ENCODE measurements around the gene XXYLT1. TPM values are rescaled to one million over a fixed set of nuclear protein-coding genes. Genes with fewer than 3 reads are reported as not detected.

Gene XXYLT1
- total and polyA plus RNA-seq, 9 of the 15 experiments (the other 6 are each of a cell fraction or from before 2014, with no cell fraction given): 1.9 to 18.9 (median 15.0) TPM

DNA sequence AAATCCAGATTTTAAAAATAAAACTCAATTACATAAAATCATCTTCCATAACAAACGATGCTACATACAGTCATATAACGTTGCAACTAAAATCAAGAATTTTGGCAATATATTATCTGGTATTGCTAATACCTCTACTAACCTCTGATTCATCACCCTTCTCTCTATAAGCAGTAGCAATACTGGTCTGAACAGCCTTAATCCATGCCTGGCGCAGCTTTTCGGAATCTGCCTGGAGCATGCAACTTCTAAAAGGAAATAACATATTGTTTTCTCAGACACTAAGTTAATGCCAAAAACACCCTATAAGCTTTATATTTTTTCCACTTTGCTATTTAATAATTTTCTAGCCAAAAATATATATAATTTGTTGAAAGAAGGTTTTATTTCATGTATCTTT is 35.4 kb upstream of the XXYLT1 start:
- in situ Hi-C loops (cut with MboI): no loop called here
- no peak overlapping the region for H3K9ac ChIP-seq (ENCODE audit: insufficient read depth in 1 of 2, low read depth in 2 of 2, low read length in 2 of 2)
- H3K4me3 ChIP-seq: no peak overlapping the region
- no peaks in the 10 kb centered on the region for H3K9me1 ChIP-seq (ENCODE audit: control insufficient read depth, insufficient read depth, low read length)
- no peaks in the 10 kb centered on the region for H3K27me3 ChIP-seq (ENCODE audit: control insufficient read depth in 2 of 2, insufficient read depth in 2 of 2, low read length in 2 of 2)
- no TSS peak for BruUV-seq (replicated peaks)
- H3K27ac ChIP-seq (ENCODE audit: extremely low read depth, low read depth, low read length): no peak overlapping the region
- ChIA-PET POLR2A (no interaction called here), CTCF (ENCODE audit: low intra/inter-chr PET ratio) (interaction anchor here (0.6 kb wide), 1 partner anchor 36 kb away, joined by 3 read pairs; no protein-coding TSS in a partner anchor)
- DNase-seq (ENCODE audit: extremely low read depth in 1 of 4, low spot score in 3 of 4) (no peak), FAIRE-seq (no peak), ATAC-seq (no peak)
- no peaks in the 10 kb centered on the region for H3K79me2 ChIP-seq (ENCODE audit: control insufficient read depth, insufficient read depth, low read length)
- intact Hi-C loops (cut with micrococcal nuclease): loop anchor here (5.0 kb wide), 1 partner anchor 76 kb away; no protein-coding TSS in a partner anchor
- no peak overlapping the region for H3K4me2 ChIP-seq (ENCODE audit: insufficient read depth, low read length)
- 93% methylated on average over 4 of the region's 4 CpGs for WGBS (ENCODE audit: insufficient coverage, low coverage, missing lambda C conversion rate)
- H4K20me1 ChIP-seq (replicated peaks; ENCODE audit: control insufficient read depth, insufficient read depth, low read length): no peaks in the 10 kb centered on the region
- TF ChIP-seq CREB1 (IDR thresholded peaks at IDR 0.05) (no peak), CREB1 (CRISPR knock-in tag; IDR thresholded peaks at IDR 0.05) (no peak), MEIS2 (IDR thresholded peaks at IDR 0.05; ENCODE audit: partially characterized antibody) (no peak), KLF13 (tag; IDR thresholded peaks at IDR 0.05; ENCODE audit: borderline replicate concordance, low read depth) (no peak), NR2C2 (CRISPR knock-in tag; IDR thresholded peaks at IDR 0.05) (no peak), NR2C2 (tag; IDR thresholded peaks at IDR 0.05) (no peak), NR3C1 (CRISPR knock-in tag; IDR thresholded peaks at IDR 0.05) (no peak), STAT5A (IDR thresholded peaks at IDR 0.05; ENCODE audit: borderline replicate concordance, low read length) (no peak), BRD9 (IDR thresholded peaks at IDR 0.05; ENCODE audit: low read depth, partially characterized antibody) (no peak), SREBF2 (CRISPR knock-in tag; IDR thresholded peaks at IDR 0.05) (no peak), BCOR (IDR thresholded peaks at IDR 0.05) (no peak), MYC (IDR thresholded peaks at IDR 0.05; ENCODE audit: low read depth, low read length) (no peak), MYC (CRISPR knock-in tag; IDR thresholded peaks at IDR 0.05; ENCODE audit: borderline replicate concordance, low read depth) (no peak), SP1 (CRISPR knock-in tag; IDR thresholded peaks at IDR 0.05) (no peak)
- TF ChIP-seq, protein P1, sequence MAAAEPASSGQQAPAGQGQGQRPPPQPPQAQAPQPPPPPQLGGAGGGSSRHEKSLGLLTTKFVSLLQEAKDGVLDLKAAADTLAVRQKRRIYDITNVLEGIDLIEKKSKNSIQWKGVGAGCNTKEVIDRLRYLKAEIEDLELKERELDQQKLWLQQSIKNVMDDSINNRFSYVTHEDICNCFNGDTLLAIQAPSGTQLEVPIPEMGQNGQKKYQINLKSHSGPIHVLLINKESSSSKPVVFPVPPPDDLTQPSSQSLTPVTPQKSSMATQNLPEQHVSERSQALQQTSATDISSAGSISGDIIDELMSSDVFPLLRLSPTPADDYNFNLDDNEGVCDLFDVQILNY (CRISPR knock-in tag; IDR thresholded peaks at IDR 0.05): no peak
- peaks cover 24% of the 10 kb centered on the region; the same call in 2 of the 3 replicates for H3K36me3 ChIP-seq (ENCODE audit: control insufficient read depth, insufficient read depth, low read length)
- no peak overlapping the region for H2AFZ ChIP-seq (ENCODE audit: low read depth, low read length)
- H3K9me3 ChIP-seq (replicated peaks; ENCODE audit: control insufficient read depth, insufficient read depth, low read depth, low read length): no peaks in the 10 kb centered on the region
- no peaks in the 10 kb centered on the region for H3K4me1 ChIP-seq (replicated peaks in 1 of 2; ENCODE audit: control insufficient read depth in 2 of 2, insufficient read depth in 2 of 2, low read length in 2 of 2)

Measured in K562 (cell line).